Measurements from ENCODE around the gene SH3GLB1.
"Not testable (repeated sequence)": the region's sequence is repeated elsewhere in the genome, so short reads cannot be mapped to it uniquely, and the experiment has no call there.

The SH3GLB1 gene

DNA sequence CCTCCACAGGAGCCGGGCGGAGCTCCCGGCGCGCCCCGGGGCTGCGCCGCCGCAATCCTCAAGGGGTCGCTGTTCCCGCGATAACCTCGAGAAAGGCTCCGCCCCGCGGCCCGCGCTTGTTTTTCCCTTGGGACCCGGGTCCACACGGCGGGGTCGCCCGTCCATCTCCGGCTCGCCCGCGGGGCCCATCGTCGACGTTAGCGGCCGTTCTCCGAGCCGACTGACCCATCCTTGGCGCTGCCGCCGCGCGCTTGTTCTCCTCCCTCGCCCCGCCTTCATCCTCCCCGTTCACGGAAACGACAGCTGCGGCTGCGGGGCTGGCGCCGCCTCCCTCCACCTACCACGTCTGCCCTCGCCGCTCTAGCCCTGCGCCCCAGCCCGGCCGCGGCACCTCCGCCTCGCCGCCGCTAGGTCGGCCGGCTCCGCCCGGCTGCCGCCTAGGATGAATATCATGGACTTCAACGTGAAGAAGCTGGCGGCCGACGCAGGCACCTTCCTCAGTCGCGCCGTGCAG, at the start of gene SH3GLB1:
Gene SH3GLB1, plus strand, starts transcription at position 119 of the 514 bp plus-strand sequence. Its CDS starts 324 bp downstream, at position 443.
- in situ Hi-C loops (cut with MboI; ENCODE audit: low pct_unique_long_range_greater_than_20kb, low sequenced_read_pairs): no loop called here
- peak; percentile 96 for DNase-seq

- DNase-seq; in situ Hi-C loops (cut with MboI; ENCODE audit: low pct_unique_long_range_greater_than_20kb, low sequenced_read_pairs): not testable (repeated sequence)
Measured at GRCh38 chr1:86658381-86658780, 46.0 kb upstream of the SH3GLB1 start.

GRCh38 chr1:86666368-86666767, 38.0 kb upstream of the SH3GLB1 start:
- in situ Hi-C loops (cut with MboI; ENCODE audit: low pct_unique_long_range_greater_than_20kb, low sequenced_read_pairs): no loop called here
- DNase-seq: no peak

DNA sequence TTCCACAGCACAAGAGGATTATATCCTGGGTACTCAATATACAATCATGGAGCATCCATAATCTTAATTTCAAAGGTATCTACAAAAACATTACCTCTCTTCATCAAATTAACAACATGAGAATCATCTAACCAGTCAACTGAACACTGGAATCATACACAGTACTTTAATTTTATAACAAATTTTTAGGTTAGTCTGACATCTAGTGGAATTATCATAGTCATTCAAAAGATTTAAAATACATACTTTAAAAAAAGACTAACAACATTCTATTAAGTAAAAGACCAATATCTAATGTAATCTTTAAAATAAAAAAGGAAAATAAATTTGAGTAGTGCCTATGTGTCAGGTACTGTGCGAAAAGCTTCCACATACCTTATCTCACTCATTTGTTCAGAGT, 16.8 kb upstream of the SH3GLB1 start:
- DNase-seq: peak; percentile 27

GRCh38 chr1:86692641-86693040, 11.7 kb upstream of the SH3GLB1 start:
- DNase-seq: no peak
- in situ Hi-C loops (cut with MboI; ENCODE audit: low pct_unique_long_range_greater_than_20kb, low sequenced_read_pairs): no loop called here

More for the DNA sequence above, 16.8 kb upstream of the SH3GLB1 start:
- in situ Hi-C loops (cut with MboI; ENCODE audit: low pct_unique_long_range_greater_than_20kb, low sequenced_read_pairs): no loop called here

DNA sequence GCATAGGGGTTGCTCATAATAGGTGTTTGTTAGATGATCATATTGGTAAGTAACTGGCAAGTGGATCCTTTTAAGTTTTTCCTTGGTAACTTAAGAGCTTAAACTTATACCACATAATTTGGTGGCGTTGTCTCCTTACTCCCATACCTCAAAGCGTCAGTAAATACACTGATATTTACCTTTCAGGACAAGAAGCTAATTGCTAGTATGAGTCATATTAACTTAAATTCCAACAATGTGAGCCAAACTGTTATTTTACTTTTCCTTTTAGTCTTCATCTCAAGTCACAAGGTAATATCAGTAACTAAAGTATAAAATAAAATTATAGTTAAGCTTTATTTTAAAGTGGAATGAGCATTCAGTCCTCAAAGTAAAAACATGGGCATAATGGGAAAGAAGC, 9.0 kb upstream of the SH3GLB1 start:
- in situ Hi-C loops (cut with MboI; ENCODE audit: low pct_unique_long_range_greater_than_20kb, low sequenced_read_pairs): no loop called here
- DNase-seq: no peak

DNA sequence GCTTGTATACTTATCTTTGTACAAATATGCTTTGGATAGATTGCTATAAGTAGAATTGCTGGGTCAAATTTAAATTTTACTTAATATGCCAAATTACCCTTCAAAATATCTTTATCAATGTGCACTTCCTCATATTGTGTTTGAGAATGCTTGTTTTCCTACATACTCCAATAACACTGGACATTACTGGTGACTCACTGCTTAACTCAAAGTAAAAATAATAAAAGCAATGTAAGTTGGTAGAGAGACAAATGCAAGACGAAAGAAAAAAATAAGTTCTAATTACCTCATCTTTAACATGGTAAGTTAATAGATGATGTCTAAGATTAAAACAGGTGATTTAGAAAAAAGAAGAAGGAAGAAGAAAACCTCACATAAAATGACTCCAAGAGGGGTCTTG, 7.9 kb upstream of the SH3GLB1 start:
- in situ Hi-C loops (cut with MboI; ENCODE audit: low pct_unique_long_range_greater_than_20kb, low sequenced_read_pairs): no loop called here

DNA sequence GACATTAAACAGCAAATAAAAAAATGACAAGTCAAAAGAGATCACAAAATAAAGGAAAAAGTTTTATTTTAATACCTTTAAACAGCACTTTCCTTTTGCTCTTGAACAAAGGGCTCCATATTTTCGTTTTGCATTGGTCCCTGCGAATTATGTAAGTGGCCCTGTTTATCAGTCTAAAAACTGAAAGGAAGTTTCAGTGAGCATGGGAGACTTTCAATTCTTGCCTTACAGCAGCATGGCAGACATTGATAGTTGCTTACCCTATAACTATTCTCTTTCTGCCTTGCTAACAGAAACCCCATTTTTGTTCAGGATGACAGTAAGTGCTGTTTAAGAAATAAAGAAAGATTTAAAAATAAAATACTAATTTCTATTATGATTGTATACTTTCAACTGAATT, 5.2 kb upstream of the SH3GLB1 start:
- in situ Hi-C loops (cut with MboI; ENCODE audit: low pct_unique_long_range_greater_than_20kb, low sequenced_read_pairs): no loop called here
- DNase-seq: no peak

More for the DNA sequence above, 7.9 kb upstream of the SH3GLB1 start:
- DNase-seq: no peak

GRCh38 chr1:86701731-86702130, 2.6 kb upstream of the SH3GLB1 start:
- no peak for DNase-seq
- in situ Hi-C loops (cut with MboI; ENCODE audit: low pct_unique_long_range_greater_than_20kb, low sequenced_read_pairs): no loop called here

DNA sequence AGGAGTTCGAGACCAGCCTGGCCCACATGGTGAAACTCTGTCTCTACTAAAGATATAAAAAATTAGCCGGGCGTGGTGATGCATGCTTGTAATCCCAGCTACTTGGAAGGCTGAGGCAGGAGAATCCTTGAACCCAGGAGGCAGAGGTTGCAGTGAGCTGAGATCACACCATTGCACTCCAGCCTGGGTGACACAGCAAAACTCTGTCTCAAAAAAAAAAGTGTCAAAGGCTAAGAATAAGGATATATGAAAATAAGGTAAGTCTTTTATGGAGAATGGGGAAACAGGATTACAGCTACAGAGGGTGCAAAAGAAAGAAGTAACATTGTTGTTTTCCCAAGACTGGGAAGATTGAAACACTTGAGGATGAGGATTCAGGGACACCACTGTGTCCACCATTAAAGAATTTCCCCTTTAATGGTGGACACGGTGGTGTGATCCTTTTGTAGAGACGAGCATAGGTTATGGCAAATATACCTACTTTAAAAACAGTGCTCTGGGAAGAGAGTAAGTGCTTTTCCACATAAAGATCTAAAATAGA, 1.4 kb upstream of the SH3GLB1 start:
- in situ Hi-C loops (cut with MboI; ENCODE audit: low pct_unique_long_range_greater_than_20kb, low sequenced_read_pairs); DNase-seq: not testable (repeated sequence)

DNA sequence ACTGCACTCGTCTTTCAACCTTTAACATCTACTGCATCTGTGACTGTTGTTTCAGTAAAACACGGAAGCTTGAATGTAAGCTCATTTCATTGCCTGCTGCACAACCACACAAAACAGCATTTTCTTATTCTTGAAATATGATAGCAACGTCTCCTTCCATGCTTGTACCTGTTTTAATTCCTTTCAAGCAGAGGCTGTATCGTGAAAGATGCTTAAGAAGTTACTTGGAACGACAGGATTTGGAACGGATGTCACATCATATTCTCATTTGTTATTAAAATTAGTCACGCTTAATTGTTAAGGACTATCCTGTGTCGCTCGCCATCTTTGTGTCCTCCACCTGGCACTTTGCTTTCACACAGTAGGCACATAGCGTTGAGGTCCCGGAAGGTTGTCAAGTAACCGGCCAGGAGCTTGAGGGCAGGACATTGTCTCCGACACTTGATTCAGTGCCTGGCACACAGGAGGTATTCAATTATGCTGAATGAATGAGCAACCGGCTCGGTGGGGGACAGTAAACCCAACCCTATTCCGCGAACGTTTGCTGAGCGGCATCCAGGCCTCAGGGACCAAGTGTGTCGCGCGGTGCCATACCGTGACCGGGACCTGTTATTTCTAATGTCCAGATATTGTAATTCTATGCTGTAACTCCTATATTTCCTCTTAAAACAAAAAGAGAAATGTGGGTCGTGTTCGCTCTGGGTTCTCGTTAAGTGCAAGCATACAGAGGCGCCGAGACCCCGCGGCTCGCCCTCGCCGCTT, 499 bp upstream of the SH3GLB1 start:
- no peak for DNase-seq
- in situ Hi-C loops (cut with MboI; ENCODE audit: low pct_unique_long_range_greater_than_20kb, low sequenced_read_pairs): no loop called here

DNA sequence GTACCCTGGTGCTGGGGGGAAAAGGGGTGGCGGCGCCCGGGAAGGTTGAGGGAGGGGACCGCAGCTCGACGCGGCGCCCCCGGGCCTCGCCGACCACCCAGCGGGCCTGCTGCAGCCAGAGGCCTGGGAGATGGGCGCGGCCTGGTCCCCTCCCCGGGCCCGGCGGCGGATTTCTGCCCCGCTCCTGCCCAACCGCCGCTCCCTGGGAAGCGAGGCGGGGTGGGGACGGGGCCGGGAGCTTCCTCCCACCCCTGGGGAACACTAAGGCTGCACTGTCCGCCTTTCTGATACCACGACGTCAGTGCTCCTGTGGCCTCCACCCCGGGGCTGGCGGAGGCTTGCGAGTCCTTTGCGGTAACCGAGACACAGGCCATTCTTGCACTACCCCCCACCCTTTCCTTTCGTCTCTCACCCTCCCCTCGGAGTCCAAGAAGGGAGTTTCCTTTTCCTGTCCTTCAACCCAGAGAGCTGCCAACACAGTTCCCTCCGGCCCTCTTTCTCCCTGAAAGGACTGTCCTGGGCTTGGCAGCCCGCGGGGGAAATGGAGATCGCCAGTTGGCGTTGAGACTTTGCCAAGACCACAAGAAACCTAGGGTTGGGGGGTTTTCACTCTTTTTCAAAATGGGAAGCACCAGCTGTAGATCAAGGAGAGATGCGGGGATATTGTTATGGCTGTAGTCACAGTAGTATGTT, 742 bp downstream of the SH3GLB1 start:
- in situ Hi-C loops (cut with MboI; ENCODE audit: low pct_unique_long_range_greater_than_20kb, low sequenced_read_pairs): no loop called here
- DNase-seq: peak; percentile 74

DNA sequence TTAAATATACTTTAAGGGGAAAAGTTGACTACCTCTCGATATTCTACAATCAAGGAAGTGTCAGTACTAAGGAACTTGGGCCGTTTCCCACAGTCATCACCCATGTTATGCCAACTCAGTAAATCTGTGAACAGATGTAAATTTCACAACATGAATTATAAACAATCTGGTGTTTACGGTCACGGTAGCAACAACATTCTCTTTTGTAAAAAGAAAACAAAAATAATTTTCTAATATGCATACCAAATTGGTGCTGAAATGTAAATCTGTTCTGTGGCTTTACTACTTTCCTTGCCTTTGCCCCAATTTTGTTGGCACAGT, 1.2 kb downstream of the SH3GLB1 start:
- in situ Hi-C loops (cut with MboI; ENCODE audit: low pct_unique_long_range_greater_than_20kb, low sequenced_read_pairs): no loop called here
- DNase-seq: no peak

- in situ Hi-C loops (cut with MboI; ENCODE audit: low pct_unique_long_range_greater_than_20kb, low sequenced_read_pairs): no loop called here
- DNase-seq: peak; percentile 11
Measured at GRCh38 chr1:86706018-86706635, 1.8 kb downstream of the SH3GLB1 start.

DNA sequence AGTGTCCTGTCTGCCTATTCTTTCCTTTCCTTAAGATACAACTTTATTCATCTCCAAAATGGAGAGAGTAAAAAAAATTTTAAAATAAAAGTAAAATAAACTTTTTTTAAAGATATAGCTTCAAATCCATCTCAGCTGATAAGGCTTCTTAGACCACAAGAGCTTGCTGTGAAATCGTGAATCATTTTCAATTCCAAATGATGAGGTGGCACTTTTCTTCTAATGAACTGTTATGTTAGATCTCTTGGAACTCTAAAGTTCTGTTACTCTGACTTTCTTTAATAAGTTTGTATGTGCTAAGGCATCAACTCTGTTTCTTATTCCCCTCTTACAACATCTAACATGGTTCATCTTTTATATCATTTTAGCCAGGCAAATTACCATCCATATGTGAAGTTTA, 4.5 kb downstream of the SH3GLB1 start:
- DNase-seq: no peak
- in situ Hi-C loops (cut with MboI; ENCODE audit: low pct_unique_long_range_greater_than_20kb, low sequenced_read_pairs): no loop called here

DNA sequence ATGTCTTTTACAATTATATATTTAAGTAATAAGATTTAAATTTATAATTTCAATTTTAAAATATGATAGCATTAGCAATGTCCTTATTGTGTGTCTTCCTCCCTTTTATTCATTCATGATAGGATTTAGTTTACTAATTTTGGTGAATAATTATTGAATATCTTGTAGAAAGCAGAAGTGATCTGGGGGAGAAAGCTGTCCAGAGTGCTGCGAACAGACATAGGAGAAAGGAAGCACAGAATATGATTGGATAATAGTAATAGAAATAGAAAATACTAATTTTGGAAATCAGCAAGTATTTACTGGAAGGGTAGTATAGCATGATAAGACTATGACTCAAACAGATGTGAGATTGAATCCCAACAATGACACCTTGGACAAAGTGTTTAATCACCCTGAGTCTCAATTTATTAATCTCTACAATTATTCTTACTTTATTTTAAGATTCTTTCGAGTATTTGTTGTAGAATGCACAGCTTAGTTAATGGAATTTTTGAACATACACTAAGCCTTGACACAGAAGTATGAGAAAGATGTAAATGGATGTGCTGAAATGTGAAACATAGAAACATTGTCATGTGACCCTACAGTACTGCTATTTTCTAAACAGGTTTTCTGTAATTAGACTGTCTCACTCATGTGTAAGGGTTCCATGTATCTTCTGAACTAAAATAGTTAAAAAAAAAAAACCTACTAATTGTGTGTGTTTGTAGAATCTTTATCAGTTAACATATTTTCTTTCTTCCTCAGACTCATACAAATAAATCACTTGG, 7.9 kb downstream of the SH3GLB1 start:
- DNase-seq: no peak

GRCh38 chr1:86713477-86713876, 9.1 kb downstream of the SH3GLB1 start:
- DNase-seq: no peak
- in situ Hi-C loops (cut with MboI; ENCODE audit: low pct_unique_long_range_greater_than_20kb, low sequenced_read_pairs): no loop called here

More for the DNA sequence above, 7.9 kb downstream of the SH3GLB1 start:
- in situ Hi-C loops (cut with MboI; ENCODE audit: low pct_unique_long_range_greater_than_20kb, low sequenced_read_pairs): no loop called here

DNA sequence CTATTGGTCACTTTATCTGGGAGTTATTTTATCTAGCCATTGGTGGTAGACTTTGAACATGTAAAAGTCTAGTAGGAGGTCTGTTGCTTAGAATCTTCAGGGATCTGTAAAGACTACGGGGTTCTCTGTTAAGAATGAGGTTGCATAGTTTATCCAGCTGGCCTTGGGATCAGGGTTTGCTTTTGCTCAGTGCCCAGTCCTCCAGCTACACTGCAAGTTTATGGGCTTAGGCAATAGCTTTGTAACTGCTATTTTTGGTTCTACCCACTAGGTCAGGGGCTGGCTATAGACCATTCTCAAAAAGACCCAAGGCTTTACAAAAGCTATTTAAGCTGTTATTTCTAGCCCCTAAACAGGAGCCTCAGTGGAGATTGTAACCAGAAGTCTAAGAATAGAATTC, 9.8 kb downstream of the SH3GLB1 start:
- DNase-seq: no peak

GRCh38 chr1:86714561-86715244, 10.3 kb downstream of the SH3GLB1 start:
- in situ Hi-C loops (cut with MboI; ENCODE audit: low pct_unique_long_range_greater_than_20kb, low sequenced_read_pairs): no loop called here
- DNase-seq: no peak

More for the DNA sequence above, 9.8 kb downstream of the SH3GLB1 start:
- in situ Hi-C loops (cut with MboI; ENCODE audit: low pct_unique_long_range_greater_than_20kb, low sequenced_read_pairs): no loop called here
